Memory B cell (primary cell): ENCODE data around the gene GUCY1A2.
"Not testable (repeated sequence)": the region's sequence is repeated elsewhere in the genome, so short reads cannot be mapped to it uniquely, and the experiment has no call there.

Source experiments
- ATAC-seq: fragments of 150-1000 bp; cut with Tn5 transposase; 2 replicates; pipeline ENCODE4 v1.10.0; 2021; ENCODE audit warnings: low read depth, mild to moderate bottlenecking, moderate library complexity
- DNase-seq, 2 donors: peaks; one replicate each; pipeline ENCODE4 v3.0.0; 2022; ENCODE audit warnings: low spot score in 2 of 2
- H3K27ac Mint-ChIP-seq: one replicate; pipeline ENCODE4 v1.8.0; 2022; ENCODE audit warnings: mild to moderate bottlenecking, moderate library complexity, mixed read lengths
- H3K27me3 Mint-ChIP-seq: one replicate; pipeline ENCODE4 v1.8.0; 2022; ENCODE audit warnings: mixed read lengths
- H3K36me3 Mint-ChIP-seq: one replicate; pipeline ENCODE4 v1.8.0; 2022; ENCODE audit warnings: mild to moderate bottlenecking, mixed read lengths
- H3K4me1 Mint-ChIP-seq: one replicate; pipeline ENCODE4 v1.8.0; 2022; ENCODE audit warnings: mixed read lengths
- H3K4me3 Mint-ChIP-seq: one replicate; pipeline ENCODE4 v1.8.0; 2022; ENCODE audit warnings: mild to moderate bottlenecking, moderate library complexity, mixed read lengths
- H3K9me3 Mint-ChIP-seq: one replicate; pipeline ENCODE4 v1.8.0; 2022; ENCODE audit warnings: mixed read lengths

Gene GUCY1A2, protein sequence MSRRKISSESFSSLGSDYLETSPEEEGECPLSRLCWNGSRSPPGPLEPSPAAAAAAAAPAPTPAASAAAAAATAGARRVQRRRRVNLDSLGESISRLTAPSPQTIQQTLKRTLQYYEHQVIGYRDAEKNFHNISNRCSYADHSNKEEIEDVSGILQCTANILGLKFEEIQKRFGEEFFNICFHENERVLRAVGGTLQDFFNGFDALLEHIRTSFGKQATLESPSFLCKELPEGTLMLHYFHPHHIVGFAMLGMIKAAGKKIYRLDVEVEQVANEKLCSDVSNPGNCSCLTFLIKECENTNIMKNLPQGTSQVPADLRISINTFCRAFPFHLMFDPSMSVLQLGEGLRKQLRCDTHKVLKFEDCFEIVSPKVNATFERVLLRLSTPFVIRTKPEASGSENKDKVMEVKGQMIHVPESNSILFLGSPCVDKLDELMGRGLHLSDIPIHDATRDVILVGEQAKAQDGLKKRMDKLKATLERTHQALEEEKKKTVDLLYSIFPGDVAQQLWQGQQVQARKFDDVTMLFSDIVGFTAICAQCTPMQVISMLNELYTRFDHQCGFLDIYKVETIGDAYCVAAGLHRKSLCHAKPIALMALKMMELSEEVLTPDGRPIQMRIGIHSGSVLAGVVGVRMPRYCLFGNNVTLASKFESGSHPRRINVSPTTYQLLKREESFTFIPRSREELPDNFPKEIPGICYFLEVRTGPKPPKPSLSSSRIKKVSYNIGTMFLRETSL

DNA sequence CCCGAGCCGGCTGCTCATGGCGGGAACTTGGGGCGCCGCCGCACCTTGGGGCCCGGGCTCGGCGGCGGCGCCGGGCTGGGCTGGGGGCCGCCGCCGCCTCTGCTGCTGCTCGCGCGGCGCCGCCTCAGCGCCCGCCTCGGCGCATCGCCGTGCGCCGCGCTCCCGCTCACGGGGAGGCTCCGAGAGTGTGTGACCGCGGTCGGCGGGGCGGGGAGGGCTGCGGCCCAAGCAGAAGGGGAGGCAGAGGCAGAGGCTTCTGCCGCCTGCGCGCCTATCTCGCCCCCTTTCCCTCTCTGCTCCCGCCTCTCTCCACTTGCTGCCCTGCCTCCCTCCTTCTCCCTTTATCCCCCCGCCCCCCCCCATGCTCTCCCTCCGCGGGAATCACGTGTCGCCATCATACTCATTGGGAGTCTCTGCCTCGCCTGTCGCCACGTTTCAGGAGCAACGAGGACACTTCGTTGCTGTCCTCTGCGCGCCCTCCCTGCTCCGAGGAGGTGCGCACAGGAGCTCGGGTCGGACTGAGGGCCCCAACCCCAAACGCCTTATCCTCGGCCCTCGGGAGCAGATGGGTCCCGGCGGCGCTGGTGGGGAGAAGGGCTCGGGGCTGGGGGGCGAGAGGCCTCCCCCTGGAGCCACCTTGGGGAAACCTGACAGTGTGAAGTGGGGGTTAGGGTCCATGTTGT is at the start of gene GUCY1A2:
GUCY1A2 (minus strand) TSS at position 258 of the 683 bp plus-strand sequence. CDS start 421 bp downstream, outside the sequence.
- Mint-ChIP-seq H3K9me3 (no peaks in the 10 kb centered on the region), H3K27ac (no peak within 1 kb of the TSS), H3K4me3 (peak within 1 kb of the TSS; percentile 56), H3K36me3 (no peaks in the 10 kb centered on the region), H3K4me1 (peaks cover 4% of the 10 kb centered on the region), H3K27me3 (peaks cover 17% of the 10 kb centered on the region)
- ATAC-seq (no peak), DNase-seq (no peak)

DNA sequence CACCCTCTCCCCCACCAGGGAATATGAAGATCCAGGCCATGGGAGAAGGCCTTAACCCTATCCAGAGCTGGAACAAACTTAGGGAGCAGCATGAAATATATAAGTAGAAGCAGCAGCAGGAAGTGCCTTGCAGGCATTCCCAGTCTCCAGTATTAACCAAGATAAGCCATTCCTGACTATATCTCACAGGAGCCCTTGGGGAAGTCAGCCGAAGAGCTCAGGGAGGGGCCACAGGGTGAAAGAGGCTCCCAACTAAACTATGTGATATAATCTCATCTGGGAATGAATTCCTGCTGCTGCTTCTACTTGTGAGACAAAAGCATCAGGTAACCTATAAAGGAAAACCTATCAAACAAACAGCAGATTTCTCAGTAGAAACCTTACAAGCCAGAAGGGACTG is 36.1 kb upstream of the GUCY1A2 start:
- ATAC-seq = no peak
- Mint-ChIP-seq H3K27ac (no peak overlapping the region), H3K36me3 (peaks cover 2% of the 10 kb centered on the region), H3K4me1 (no peaks in the 10 kb centered on the region), H3K9me3 (peaks cover 17% of the 10 kb centered on the region), H3K27me3 (no peaks in the 10 kb centered on the region), H3K4me3 (no peak overlapping the region)
- DNase-seq = no peak

DNA sequence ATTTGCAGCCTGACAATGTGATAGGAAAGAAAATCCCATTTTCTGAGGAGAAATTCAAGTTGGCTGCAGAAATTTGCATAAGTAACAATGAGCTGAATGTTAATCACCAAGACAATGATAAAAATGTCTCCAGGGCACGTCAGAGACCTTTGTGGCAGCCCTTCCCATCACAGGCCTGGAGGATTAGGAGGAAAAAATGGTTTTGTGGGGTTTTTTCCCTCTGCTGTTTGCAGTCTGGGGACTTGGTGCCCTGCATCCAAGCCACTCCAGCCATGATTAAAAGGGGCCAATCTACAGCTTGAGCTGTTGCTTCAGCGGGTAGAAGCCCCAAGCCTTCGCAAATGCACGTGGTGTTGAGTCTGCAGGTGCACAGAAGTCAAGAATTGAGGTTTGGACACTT is 33.1 kb upstream of the GUCY1A2 start:
- not testable (repeated sequence) for H3K27me3 Mint-ChIP-seq, H3K4me3 Mint-ChIP-seq, H3K27ac Mint-ChIP-seq, H3K36me3 Mint-ChIP-seq, ATAC-seq, DNase-seq, H3K4me1 Mint-ChIP-seq
- H3K9me3 Mint-ChIP-seq = peaks cover 14% of the 10 kb centered on the region

GRCh38 chr11:107050899-107051298 is 32.6 kb upstream of the GUCY1A2 start:
- not testable (repeated sequence) for ATAC-seq, H3K4me3 Mint-ChIP-seq, H3K27me3 Mint-ChIP-seq, H3K4me1 Mint-ChIP-seq, H3K27ac Mint-ChIP-seq, H3K36me3 Mint-ChIP-seq, DNase-seq
- H3K9me3 Mint-ChIP-seq = peaks cover 12% of the 10 kb centered on the region

DNA sequence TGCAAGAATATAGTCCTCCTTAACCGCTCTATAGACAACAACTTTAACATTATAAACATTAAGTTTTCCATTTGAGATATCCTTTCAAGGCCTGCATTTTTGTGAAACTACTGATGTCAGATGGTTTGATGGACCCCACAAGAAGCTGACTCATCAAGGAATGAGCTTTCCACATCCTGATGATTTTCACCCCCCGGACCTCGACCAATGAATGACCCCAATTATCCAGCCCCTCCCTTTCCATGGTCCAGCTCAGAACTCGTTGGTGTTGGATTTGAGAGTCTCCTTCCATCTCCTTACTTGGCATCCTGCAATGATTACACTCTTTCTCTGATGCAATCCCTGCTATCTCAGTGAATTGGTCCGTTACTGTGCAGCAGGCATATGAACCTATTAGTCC is 31.8 kb upstream of the GUCY1A2 start:
- Mint-ChIP-seq H3K4me1 (no peaks in the 10 kb centered on the region), H3K36me3 (peaks cover 2% of the 10 kb centered on the region), H3K27ac (no peak overlapping the region), H3K27me3 (no peaks in the 10 kb centered on the region), H3K9me3 (peaks cover 12% of the 10 kb centered on the region), H3K4me3 (no peak overlapping the region)
- ATAC-seq (no peak), DNase-seq (no peak)

GRCh38 chr11:107044503-107044902 is 26.2 kb upstream of the GUCY1A2 start:
- Mint-ChIP-seq H3K4me1 (no peaks in the 10 kb centered on the region), H3K4me3 (no peak overlapping the region), H3K36me3 (no peaks in the 10 kb centered on the region), H3K27ac (no peak overlapping the region), H3K27me3 (no peaks in the 10 kb centered on the region), H3K9me3 (no peaks in the 10 kb centered on the region)
- DNase-seq = no peak
- no peak for ATAC-seq

DNA sequence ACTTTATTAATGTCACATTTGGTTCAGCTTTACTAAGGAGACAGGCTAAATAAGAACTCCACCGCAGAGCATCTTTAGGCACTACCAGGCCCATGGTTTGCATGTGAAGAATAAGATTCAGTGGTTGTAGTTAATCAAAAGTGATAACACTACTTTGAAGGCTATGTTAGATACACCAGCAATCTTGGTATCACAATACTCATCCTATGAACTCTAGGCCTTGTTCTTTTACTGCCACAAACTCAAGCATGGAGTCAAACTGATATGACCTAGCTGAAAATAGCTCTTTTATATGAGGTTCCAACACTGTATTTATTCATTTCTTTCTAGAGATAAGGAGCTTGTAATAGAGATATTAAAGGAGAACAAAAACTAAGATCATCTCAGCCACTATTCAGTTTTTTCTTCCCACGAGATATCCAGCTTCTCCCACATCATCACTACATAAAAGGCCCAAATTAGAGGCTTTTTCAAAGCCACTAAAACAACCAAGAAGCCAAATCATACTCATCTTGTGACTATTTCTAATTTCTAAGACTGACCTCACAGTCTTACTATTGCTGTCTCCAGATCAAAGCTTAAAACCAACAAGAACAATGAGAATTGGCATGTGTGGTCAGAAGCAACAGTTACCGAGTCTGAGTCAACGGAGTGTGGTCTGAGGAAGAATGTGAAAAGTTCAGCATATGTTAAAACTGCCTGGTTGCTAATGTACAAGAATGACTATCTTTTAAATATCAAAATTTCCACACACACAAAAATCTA is 25.1 kb upstream of the GUCY1A2 start:
- H3K36me3 Mint-ChIP-seq = no peaks in the 10 kb centered on the region
- no peak overlapping the region for H3K4me3 Mint-ChIP-seq
- no peaks in the 10 kb centered on the region for H3K27me3 Mint-ChIP-seq
- ATAC-seq = no peak
- DNase-seq = no peak
- no peaks in the 10 kb centered on the region for H3K9me3 Mint-ChIP-seq
- H3K4me1 Mint-ChIP-seq = no peaks in the 10 kb centered on the region
- H3K27ac Mint-ChIP-seq = no peak overlapping the region

GRCh38 chr11:107042748-107043147 is 24.5 kb upstream of the GUCY1A2 start:
- Mint-ChIP-seq H3K4me3 (no peak overlapping the region), H3K9me3 (no peaks in the 10 kb centered on the region), H3K4me1 (no peaks in the 10 kb centered on the region), H3K27ac (no peak overlapping the region), H3K36me3 (no peaks in the 10 kb centered on the region), H3K27me3 (no peaks in the 10 kb centered on the region)
- ATAC-seq = no peak
- DNase-seq = no peak

DNA sequence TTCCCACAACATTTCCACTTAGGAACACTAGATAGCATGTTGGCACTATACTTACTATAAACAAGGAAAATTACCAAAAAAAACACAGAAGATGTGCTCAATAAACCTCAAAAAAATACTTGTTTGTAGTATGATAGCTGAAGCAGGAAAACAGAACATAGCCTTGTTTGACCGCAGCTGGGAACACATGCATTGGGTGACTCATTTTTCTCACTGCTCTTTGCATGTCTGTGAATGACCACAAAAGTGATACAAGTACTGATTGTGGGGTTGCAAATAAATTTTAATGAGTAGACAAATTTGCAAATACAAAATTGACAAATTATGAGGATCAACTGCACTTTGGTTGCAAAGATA is 22.8 kb upstream of the GUCY1A2 start:
- Mint-ChIP-seq H3K4me3 (no peak overlapping the region), H3K27ac (no peak overlapping the region), H3K27me3 (no peaks in the 10 kb centered on the region), H3K9me3 (no peaks in the 10 kb centered on the region), H3K4me1 (no peaks in the 10 kb centered on the region), H3K36me3 (no peaks in the 10 kb centered on the region)
- ATAC-seq = no peak
- no peak for DNase-seq

DNA sequence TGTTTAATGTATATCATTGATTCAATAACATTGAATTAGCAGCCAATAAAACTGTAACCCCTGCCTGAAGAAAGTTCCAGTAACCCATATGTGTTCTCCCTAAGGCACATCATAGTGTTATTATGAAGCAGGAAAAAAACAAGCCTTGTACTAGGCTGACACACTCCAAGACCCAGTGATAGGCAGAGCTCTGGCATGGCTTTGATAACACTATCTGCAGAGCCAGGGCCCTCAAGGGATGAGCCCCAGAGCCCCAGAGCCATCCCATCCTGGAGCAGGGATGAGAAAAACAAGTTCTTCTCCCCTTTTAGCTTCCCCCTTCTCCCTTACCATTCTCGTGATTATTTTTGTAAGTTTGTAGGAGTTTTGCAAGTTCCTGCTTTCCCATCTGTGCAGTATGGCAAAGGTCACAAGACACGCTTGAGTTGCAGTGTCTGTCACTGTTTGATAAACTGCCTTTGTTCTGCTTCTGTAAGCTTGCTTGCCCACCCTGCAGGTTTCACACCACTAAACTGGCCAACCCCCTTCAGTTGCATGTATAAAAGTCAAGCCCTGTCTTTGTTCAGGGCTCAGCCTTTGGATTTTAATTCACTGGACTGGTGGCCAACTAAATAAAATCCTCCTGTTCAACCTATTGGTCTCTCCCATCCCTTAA is 22.3 kb upstream of the GUCY1A2 start:
- no peaks in the 10 kb centered on the region for H3K9me3 Mint-ChIP-seq
- no peak for DNase-seq

GRCh38 chr11:107025673-107026072 is 7.4 kb upstream of the GUCY1A2 start:
- no peaks in the 10 kb centered on the region for H3K4me1 Mint-ChIP-seq
- DNase-seq = no peak
- H3K9me3 Mint-ChIP-seq = no peaks in the 10 kb centered on the region
- no peak overlapping the region for H3K27ac Mint-ChIP-seq
- peaks cover 7% of the 10 kb centered on the region for H3K27me3 Mint-ChIP-seq
- H3K4me3 Mint-ChIP-seq = no peak overlapping the region
- H3K36me3 Mint-ChIP-seq = no peaks in the 10 kb centered on the region
- no peak for ATAC-seq

More for the DNA sequence above, 22.3 kb upstream of the GUCY1A2 start:
- Mint-ChIP-seq H3K4me1 (no peaks in the 10 kb centered on the region), H3K27ac (no peak overlapping the region), H3K27me3 (no peaks in the 10 kb centered on the region), H3K4me3 (no peak overlapping the region), H3K36me3 (no peaks in the 10 kb centered on the region)
- no peak for ATAC-seq

GRCh38 chr11:107020594-107020993 is 2.3 kb upstream of the GUCY1A2 start:
- peaks cover 17% of the 10 kb centered on the region for H3K27me3 Mint-ChIP-seq
- no peaks in the 10 kb centered on the region for H3K36me3 Mint-ChIP-seq
- H3K4me1 Mint-ChIP-seq = peaks cover 4% of the 10 kb centered on the region
- H3K27ac Mint-ChIP-seq = no peak overlapping the region
- no peaks in the 10 kb centered on the region for H3K9me3 Mint-ChIP-seq
- no peak for DNase-seq
- no peak overlapping the region for H3K4me3 Mint-ChIP-seq
- ATAC-seq = no peak

GRCh38 chr11:107018902-107019493 is 722 bp upstream of the GUCY1A2 start:
- no peaks in the 10 kb centered on the region for H3K9me3 Mint-ChIP-seq
- no peak for DNase-seq
- H3K27me3 Mint-ChIP-seq = peaks cover 17% of the 10 kb centered on the region
- peaks cover 4% of the 10 kb centered on the region for H3K4me1 Mint-ChIP-seq
- H3K4me3 Mint-ChIP-seq = no peak overlapping the region
- no peak overlapping the region for H3K27ac Mint-ChIP-seq
- no peaks in the 10 kb centered on the region for H3K36me3 Mint-ChIP-seq
- ATAC-seq = no peak
